ENCODE results near the gene SLC25A1. TPM values are rescaled to one million over a fixed set of nuclear protein-coding genes. Genes with fewer than 3 reads are reported as not detected.

The SLC25A1 gene
- total RNA-seq, 1 experiment from 2014 or later: 81.6 TPM

DNA sequence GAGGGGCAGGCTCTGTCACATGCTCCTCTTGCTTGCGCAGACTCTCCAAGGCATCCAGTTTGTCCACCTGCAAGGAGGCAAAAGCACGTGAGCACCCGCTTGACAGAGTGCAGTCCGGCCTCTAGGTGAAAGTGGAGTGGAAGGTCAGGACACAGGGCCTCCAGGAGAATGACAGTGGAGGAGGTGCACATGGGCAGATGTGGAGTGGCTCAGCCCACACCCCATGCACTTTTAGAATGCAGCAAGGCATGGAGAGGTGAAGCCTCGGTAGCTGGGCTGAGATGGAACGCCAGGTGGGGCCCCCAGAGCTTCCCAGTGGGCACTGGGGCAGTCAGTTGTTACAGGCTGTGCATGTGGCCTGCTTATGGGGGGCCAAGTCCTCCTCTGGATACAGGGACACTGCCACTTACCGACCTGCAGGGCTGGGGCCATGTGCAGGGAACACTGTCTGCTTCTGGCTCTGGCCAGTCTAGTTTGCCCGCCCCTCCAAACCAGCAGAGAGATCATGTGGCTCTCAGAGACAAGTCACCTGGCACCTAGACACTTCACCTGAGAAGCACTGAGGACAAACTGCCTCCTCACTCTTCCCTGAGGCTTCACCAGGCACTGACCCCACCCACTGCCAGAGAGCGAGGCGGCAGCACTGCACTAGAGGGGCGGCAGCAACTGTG lies 2.3 kb upstream of the SLC25A1 start:
- H3K27me3 ChIP-seq (ENCODE audit: low read length): no peaks in the 10 kb centered on the region
- DNase-seq (no peak), ATAC-seq (no peak)
- H3K4me3 ChIP-seq (ENCODE audit: low read length): no peak overlapping the region
- no peak overlapping the region for H2AFZ ChIP-seq (ENCODE audit: low read length)
- H3K79me2 ChIP-seq (ENCODE audit: low read length): peaks cover 20% of the 10 kb centered on the region
- no peak overlapping the region for H3K27ac ChIP-seq (ENCODE audit: low read length)
- BruUV-seq (replicated peaks): no TSS peak
- H3K36me3 ChIP-seq (ENCODE audit: low read depth, low read length): no peaks in the 10 kb centered on the region
- TF ChIP-seq EZH2phosphoT487 (IDR thresholded peaks at IDR 0.05; ENCODE audit: borderline replicate concordance, low read length) (no peak), EZH2 (IDR thresholded peaks at IDR 0.05; ENCODE audit: low read length, unreplicated experiment) (no peak)
- TF ChIP-seq, protein P1, sequence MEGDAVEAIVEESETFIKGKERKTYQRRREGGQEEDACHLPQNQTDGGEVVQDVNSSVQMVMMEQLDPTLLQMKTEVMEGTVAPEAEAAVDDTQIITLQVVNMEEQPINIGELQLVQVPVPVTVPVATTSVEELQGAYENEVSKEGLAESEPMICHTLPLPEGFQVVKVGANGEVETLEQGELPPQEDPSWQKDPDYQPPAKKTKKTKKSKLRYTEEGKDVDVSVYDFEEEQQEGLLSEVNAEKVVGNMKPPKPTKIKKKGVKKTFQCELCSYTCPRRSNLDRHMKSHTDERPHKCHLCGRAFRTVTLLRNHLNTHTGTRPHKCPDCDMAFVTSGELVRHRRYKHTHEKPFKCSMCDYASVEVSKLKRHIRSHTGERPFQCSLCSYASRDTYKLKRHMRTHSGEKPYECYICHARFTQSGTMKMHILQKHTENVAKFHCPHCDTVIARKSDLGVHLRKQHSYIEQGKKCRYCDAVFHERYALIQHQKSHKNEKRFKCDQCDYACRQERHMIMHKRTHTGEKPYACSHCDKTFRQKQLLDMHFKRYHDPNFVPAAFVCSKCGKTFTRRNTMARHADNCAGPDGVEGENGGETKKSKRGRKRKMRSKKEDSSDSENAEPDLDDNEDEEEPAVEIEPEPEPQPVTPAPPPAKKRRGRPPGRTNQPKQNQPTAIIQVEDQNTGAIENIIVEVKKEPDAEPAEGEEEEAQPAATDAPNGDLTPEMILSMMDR (conservative IDR thresholded peaks at IDR 0.05; ENCODE audit: low read depth, low read length): no peak
- H3K9me2 ChIP-seq (replicated peaks; ENCODE audit: low read length): no peaks in the 10 kb centered on the region
- H3K4me1 ChIP-seq (ENCODE audit: insufficient read depth, low read length): no peaks in the 10 kb centered on the region; the same call in 1 of the 2 replicates
- H3K9me3 ChIP-seq (ENCODE audit: low read length): no peaks in the 10 kb centered on the region
- ChIA-PET POLR2A (ENCODE audit: unreplicated experiment) (no interaction called here), CTCF (no interaction called here)
- H3K9ac ChIP-seq (ENCODE audit: low read length): no peak overlapping the region
- H3F3A ChIP-seq (ENCODE audit: low read length, unreplicated experiment): no peaks in the 10 kb centered on the region
- intact Hi-C loops (cut with micrococcal nuclease): no loop called here
- no peaks in the 10 kb centered on the region for H4K20me1 ChIP-seq (ENCODE audit: low read length)
- no peak overlapping the region for H3K4me2 ChIP-seq (ENCODE audit: low read length)

DNA sequence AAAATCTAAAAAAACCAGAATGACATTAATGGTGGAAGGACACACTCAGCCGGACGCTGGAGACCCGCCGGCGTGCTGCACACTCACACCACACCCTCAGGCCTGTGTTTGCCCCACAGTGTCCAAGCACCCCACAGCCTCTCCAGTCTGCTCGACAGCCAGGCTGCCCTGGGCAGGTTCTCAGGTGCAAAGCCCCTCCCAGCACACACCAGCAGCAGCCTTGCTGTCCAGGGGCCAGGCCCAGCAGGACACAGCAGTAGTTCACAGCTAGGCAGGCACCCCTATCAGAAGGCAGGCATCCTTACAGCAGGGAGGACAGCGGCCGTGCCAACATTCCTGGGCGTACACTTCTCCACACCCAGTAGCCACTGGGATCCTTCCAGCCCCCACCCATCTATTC lies 1.7 kb upstream of the SLC25A1 start:
- H3K9ac ChIP-seq (ENCODE audit: low read length): no peak overlapping the region
- no peaks in the 10 kb centered on the region for H3F3A ChIP-seq (ENCODE audit: low read length, unreplicated experiment)
- no peak overlapping the region for H2AFZ ChIP-seq (ENCODE audit: low read length)
- H4K20me1 ChIP-seq (ENCODE audit: low read length): no peaks in the 10 kb centered on the region
- BruUV-seq (replicated peaks): no TSS peak
- DNase-seq (no peak), ATAC-seq (no peak)
- intact Hi-C loops (cut with micrococcal nuclease): no loop called here
- no peak overlapping the region for H3K27ac ChIP-seq (ENCODE audit: low read length)
- H3K4me2 ChIP-seq (ENCODE audit: low read length): no peak overlapping the region
- CTCF ChIA-PET: interaction anchor here (1.0 kb wide), 1 partner anchor 36 kb away, joined by 3 read pairs; the partner anchor contains the start of gene ESS2
- H3K4me1 ChIP-seq (ENCODE audit: insufficient read depth, low read length): no peaks in the 10 kb centered on the region; the same call in 1 of the 2 replicates
- H3K4me3 ChIP-seq (ENCODE audit: low read length): no peak overlapping the region
- H3K9me2 ChIP-seq (replicated peaks; ENCODE audit: low read length): no peaks in the 10 kb centered on the region
- POLR2A ChIA-PET (ENCODE audit: unreplicated experiment): no interaction called here
- H3K9me3 ChIP-seq (ENCODE audit: low read length): no peaks in the 10 kb centered on the region
- no peaks in the 10 kb centered on the region for H3K36me3 ChIP-seq (ENCODE audit: low read depth, low read length)
- H3K27me3 ChIP-seq (ENCODE audit: low read length): no peaks in the 10 kb centered on the region
- H3K79me2 ChIP-seq (ENCODE audit: low read length): peaks cover 23% of the 10 kb centered on the region
- TF ChIP-seq, protein P1 (conservative IDR thresholded peaks at IDR 0.05; ENCODE audit: low read depth, low read length): no peak
- TF ChIP-seq EZH2phosphoT487 (IDR thresholded peaks at IDR 0.05; ENCODE audit: borderline replicate concordance, low read length): no peak
- TF ChIP-seq EZH2 (IDR thresholded peaks at IDR 0.05; ENCODE audit: low read length, unreplicated experiment): no peak

DNA sequence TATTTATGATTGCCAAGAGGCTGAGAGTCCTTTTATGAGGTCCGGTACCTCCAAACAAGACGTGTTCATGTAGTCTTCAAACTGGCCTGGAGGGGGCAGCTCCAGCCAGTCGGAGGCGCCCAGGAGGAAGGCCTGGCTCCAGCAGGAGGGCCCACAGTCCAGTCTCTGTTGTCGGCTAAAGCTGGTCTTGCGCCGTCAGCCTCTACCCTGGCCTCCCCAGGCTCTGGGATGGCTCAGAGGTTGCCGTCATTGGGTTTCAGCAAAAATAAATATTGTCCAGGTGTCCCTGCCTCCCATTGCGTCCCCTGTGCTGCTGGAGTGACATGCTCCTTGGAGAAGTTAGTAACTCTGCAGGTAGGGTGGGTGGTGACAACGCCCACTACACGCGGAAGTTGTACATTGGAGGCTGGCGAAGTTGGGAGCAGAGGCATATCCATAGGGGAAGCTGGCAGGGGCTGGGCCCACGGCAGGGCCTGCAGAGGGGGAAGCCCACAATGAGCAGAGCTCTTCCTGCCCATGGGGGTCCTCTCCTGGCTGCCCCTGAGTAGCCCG lies 1.0 kb upstream of the SLC25A1 start:
- TF ChIP-seq EZH2phosphoT487 (IDR thresholded peaks at IDR 0.05; ENCODE audit: borderline replicate concordance, low read length): no peak
- TF ChIP-seq, protein P1 (conservative IDR thresholded peaks at IDR 0.05; ENCODE audit: low read depth, low read length): peak; percentile 74
- TF ChIP-seq EZH2 (IDR thresholded peaks at IDR 0.05; ENCODE audit: low read length, unreplicated experiment): no peak
- CTCF ChIA-PET: interaction anchor here (0.6 to 1.3 kb wide), 3 partner anchors 35 to 120 kb away, joined by 3 to 5 read pairs (median 3); partner anchors contain the start of gene ESS2
- BruUV-seq (replicated peaks): no TSS peak

More for the DNA sequence above, 1.0 kb upstream of the SLC25A1 start:
- Histone ChIP-seq H3K27ac (ENCODE audit: low read length) (peak overlapping the region; percentile 42), H3K9ac (ENCODE audit: low read length) (peak overlapping the region; percentile 56), H3K79me2 (ENCODE audit: low read length) (peaks cover 30% of the 10 kb centered on the region), H4K20me1 (ENCODE audit: low read length) (no peaks in the 10 kb centered on the region), H3K9me3 (ENCODE audit: low read length) (no peaks in the 10 kb centered on the region), H3K27me3 (ENCODE audit: low read length) (no peaks in the 10 kb centered on the region), H3K9me2 (replicated peaks; ENCODE audit: low read length) (no peaks in the 10 kb centered on the region), H3K36me3 (ENCODE audit: low read depth, low read length) (no peaks in the 10 kb centered on the region), H3F3A (ENCODE audit: low read length, unreplicated experiment) (no peaks in the 10 kb centered on the region), H2AFZ (ENCODE audit: low read length) (peak overlapping the region; percentile 89), H3K4me1 (ENCODE audit: insufficient read depth, low read length) (no peaks in the 10 kb centered on the region; the same call in 1 of the 2 replicates), H3K4me2 (ENCODE audit: low read length) (peak overlapping the region; percentile 90), H3K4me3 (ENCODE audit: low read length) (peak overlapping the region; percentile 88)
- intact Hi-C loops (cut with micrococcal nuclease): loop anchor here (2.0 kb wide), 3 partner anchors 35 to 107 kb away; partner anchors contain the start of gene ESS2
- ATAC-seq (peak; percentile 59), DNase-seq (peak; percentile 69)
- POLR2A ChIA-PET (ENCODE audit: unreplicated experiment): interaction anchor here (0.9 kb wide), 1 partner anchor 35 kb away, joined by 6 read pairs; the partner anchor contains the start of gene ESS2
